PC-3 (cell line): Measurements from ENCODE around the gene GPC6.

Experiments used
- EZH2 ChIP-seq: fragments of 300-600 bp; sonication (generic); IDR thresholded peaks from one replicate; pipeline ENCODE4 v1.6.1; 2017; ENCODE audit warnings: antibody characterized with exemption, mild to moderate bottlenecking, low read length; ENCODE audit not compliant: unreplicated experiment
- EZH2phosphoT487 ChIP-seq: fragments of 300-600 bp; sonication (generic); IDR thresholded peaks from 2 replicates; pipeline ENCODE4 v1.6.1; 2018; ENCODE audit warnings: mild to moderate bottlenecking, antibody characterized with exemption, low read length, borderline replicate concordance
- TF ChIP-seq, protein P1 (sequence below): fragments of 300-600 bp; sonication (generic); conservative IDR thresholded peaks from 2 replicates; pipeline ENCODE4 v1.5.1; 2017; ENCODE audit warnings: antibody characterized with exemption, low read depth, mild to moderate bottlenecking, low read length

DNA sequence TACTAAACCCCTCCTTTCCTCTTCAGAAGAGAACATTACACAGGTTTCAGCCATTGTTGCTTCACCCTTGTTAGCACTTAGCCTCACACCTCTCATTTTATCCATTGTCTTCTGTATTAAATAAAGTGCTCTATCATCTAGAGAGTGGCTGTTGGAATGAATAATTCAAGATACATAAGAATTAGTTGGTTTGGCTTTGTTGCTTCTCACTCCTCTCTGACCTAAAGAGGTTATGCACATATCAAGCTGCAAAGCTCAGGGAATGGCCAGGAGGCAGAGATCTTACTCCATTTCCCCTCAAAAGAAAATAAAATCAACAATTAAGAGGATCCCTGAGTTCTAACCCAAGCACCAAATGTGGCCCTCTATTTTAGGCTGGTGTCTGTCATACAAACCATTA, 1173.2 kb downstream of the GPC6 start:
- TF ChIP-seq EZH2phosphoT487 (no peak), EZH2 (no peak)
- TF ChIP-seq, protein P1, sequence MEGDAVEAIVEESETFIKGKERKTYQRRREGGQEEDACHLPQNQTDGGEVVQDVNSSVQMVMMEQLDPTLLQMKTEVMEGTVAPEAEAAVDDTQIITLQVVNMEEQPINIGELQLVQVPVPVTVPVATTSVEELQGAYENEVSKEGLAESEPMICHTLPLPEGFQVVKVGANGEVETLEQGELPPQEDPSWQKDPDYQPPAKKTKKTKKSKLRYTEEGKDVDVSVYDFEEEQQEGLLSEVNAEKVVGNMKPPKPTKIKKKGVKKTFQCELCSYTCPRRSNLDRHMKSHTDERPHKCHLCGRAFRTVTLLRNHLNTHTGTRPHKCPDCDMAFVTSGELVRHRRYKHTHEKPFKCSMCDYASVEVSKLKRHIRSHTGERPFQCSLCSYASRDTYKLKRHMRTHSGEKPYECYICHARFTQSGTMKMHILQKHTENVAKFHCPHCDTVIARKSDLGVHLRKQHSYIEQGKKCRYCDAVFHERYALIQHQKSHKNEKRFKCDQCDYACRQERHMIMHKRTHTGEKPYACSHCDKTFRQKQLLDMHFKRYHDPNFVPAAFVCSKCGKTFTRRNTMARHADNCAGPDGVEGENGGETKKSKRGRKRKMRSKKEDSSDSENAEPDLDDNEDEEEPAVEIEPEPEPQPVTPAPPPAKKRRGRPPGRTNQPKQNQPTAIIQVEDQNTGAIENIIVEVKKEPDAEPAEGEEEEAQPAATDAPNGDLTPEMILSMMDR = no peak
